Activated CD8-positive, alpha-beta memory T cell treated with anti-CD3 and anti-CD28 coated beads, Interleukin-2, amount 50 U/mL, for 24 hours (primary cell): ENCODE data around the gene HBS1L.
A peak's percentile ranks its signal among the peaks of the same experiment; 100 is the strongest.

ENCODE experiments used
- DNase-seq: peaks from one replicate; pipeline ENCODE4 v3.0.0-alpha.2; 2020; ENCODE audit errors: extremely low read depth

The HBS1L gene

GRCh38 chr6:134949927-134950326 lies 104.7 kb downstream of the HBS1L start, which contains the start of gene ALDH8A1:
Gene ALDH8A1, minus strand, starts transcription at chr6:134950101. Its CDS starts 48 bp downstream, at chr6:134950053.
- DNase-seq = no peak

DNA sequence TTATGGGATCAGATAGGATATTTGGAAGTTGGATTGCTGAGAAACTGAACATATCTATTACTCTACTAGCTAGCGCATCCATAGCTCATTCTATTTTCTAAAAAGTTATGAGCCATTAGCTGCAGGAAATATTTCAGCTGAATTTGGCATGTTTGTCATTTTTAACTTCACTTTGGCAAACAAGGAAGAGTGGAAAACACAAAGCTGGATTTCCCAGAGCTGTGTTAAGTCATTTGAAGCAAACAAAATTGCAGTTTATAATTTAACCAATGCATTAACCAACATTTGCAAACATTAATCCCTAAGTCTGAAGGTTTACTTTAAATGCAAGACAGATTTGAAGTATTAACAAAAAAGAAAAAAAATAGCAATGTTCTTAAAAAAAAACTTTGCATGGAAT lies 105.9 kb downstream of the HBS1L start:
- no peak for DNase-seq

DNA sequence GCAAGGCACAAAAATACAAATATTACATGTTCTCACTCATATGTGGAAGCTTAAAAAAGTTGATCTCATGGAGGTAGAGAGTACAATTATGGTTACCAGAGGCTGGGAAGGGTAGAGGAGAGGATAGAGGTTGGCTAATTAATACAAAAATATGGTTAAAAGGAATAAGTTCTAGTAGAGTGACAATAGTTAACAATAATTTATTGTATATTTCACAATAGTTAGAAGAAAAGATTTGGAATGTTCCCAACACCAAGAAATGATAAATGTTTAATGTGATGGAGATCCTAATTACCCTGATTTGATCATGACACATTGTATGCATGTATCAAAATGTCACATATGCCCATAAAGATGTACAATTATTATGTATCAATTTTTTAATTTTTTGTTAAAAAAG lies 106.5 kb downstream of the HBS1L start:
- DNase-seq = no peak

GRCh38 chr6:134945045-134945444 lies 109.6 kb downstream of the HBS1L start:
- no peak for DNase-seq

DNA sequence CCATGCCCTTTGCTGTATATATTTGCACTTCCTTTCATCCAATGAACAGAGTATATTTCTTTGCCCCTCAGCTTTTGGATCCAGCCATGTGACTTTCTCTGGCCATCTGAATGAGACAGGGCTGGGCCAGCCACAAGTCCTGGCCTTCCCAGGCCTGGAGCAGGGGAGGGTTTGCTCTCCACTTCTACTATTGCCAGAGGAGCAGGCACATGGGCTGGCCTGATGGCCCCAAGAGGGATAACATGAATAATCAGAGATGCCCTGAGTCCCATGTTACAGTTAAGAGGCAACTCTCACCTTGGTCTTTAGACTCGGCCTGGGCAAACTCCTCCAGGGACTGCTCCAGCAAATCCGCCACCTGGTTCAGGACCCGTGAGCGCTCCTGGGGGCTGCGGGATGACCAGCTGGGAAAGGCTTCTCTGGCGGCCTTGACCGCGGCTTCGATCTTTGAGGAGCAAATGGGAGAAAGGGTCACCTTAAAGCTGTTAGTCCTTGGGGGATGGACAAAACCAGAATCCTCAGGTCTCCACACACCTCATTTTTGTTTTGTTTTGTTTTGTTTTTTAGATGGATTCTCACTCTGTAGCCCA lies 111.0 kb downstream of the HBS1L start:
- DNase-seq = no peak

- DNase-seq = peak; percentile 45
Measured at GRCh38 chr6:134938896-134939295, 115.7 kb downstream of the HBS1L start.

DNA sequence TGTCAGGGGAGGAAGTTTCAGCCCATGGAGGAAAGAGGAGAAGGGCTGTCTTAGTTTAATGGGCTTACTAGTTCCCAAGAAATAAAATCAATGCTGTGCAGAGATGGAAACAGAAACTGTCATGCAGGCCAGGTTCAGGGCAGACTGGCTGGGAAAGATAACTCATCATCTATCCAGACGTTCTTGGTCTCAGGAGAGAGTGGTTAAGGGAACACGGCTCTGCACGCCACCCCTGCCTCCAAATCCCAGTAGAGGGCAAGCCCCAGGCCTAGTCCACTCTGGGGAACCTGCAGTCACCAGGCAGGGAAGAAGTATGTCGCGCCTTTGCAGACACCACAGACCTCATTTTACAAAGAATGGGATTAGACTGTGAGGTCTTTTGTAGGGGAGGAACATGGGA lies 117.2 kb downstream of the HBS1L start:
- DNase-seq = no peak

- DNase-seq = no peak
Measured at GRCh38 chr6:134936931-134937330, 117.7 kb downstream of the HBS1L start.

- DNase-seq = no peak
Measured at GRCh38 chr6:134936476-134936875, 118.1 kb downstream of the HBS1L start.

- no peak for DNase-seq
Measured at GRCh38 chr6:134934793-134935485, 119.7 kb downstream of the HBS1L start.

DNA sequence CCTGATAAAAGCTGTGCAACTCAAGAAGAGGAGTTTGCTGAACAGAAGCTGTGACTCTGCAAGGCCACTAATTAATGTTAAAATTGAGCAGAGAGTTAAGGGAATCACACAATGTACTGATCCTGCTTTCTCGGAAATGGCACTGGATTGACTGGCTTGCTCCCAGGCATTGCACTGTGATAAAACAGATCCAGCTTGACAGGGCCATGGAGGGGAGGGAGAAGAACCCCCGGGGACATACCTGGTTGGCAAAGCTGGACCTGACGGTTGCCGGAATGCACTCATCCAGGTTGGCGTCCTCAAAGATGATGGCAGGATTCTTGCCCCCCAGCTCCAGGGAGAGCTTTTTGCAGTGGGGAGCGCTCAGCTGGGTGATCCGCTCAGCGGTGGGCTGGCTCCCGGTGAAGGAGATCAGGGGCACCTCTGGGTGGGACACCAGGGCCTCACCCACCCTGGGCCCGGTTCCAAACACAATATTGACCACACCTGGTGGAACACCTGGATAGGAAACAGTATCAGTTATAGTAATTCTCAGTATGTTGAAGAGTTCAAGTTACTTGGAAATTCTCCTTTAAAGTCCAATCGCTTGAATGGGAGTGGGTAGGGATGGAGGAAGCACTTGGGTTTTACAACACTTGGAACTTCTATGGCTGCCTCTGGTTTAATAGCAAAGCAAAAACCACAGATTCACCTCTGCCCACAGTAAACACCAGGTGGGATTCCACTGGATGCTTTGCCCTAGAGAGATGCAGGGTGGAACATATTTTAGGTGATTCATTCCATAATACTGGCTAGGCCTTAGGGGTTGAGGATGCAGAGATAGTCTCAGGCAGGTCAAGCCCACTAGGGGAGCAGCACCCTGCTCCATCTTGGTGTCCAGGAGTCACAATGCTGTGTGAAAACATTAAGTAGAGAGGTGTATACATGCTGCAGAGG lies 121.8 kb downstream of the HBS1L start:
- DNase-seq = no peak

DNA sequence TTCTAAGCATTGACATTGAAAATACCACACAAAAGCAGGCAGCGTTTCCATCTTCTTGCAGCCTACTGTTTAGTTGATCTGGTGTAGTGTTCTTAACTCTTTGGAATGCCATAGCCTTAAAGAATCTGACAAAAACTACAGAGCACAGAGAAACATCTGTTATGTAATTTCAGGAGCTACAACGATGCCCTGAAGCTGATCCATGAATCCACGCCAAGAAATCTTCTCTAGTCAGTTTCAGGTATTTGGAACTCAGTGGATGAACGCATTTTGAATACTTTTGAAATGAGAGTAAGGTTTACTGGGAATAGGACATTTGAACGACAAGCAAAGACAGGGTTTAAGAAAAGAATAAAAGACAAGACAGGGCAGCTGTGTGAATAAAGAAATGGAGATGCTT lies 122.5 kb downstream of the HBS1L start:
- DNase-seq = no peak

GRCh38 chr6:134930463-134930862 lies 124.2 kb downstream of the HBS1L start:
- DNase-seq = no peak

- no peak for DNase-seq
Measured at GRCh38 chr6:134928151-134928900, 126.3 kb downstream of the HBS1L start.

DNA sequence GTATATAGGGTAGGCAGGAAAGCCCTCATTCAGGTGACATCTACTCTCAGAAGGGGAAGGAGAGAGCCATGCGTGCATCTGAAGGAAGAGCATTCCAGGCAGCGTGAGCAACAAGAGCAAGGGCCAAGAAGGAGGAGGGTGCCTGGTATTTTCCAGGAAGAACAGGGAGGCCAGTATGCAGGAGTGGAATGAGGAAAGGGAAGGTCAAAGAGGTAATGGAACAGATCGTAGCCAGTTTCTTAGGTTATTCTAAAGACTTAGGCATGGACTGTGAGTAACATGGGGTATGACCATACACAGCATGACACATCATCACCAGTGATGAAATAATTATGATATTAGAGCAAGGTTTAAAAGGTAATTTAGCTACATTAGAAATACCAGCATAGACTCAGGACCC lies 128.8 kb downstream of the HBS1L start:
- no peak for DNase-seq

- DNase-seq = no peak
Measured at GRCh38 chr6:134921721-134922261, 132.8 kb downstream of the HBS1L start.

DNA sequence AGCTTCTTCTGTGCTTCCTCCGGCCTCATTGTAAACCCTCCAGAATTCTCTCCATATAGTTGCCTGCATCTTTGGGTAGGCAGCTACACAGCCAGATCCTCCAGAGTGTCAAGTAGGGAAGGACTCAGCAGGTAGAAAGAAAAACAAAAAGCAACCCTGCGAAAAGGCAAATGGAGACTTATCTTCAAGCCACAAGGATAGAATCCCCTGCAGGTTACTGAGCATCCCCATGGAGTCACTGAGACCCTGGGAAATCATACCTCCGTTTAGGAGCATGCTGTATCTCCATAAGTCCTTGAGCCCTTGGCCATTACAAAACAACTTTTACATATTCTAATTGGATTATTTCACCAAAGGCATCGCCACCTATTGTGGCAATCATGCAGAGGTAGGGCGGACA lies 133.3 kb downstream of the HBS1L start:
- no peak for DNase-seq

DNA sequence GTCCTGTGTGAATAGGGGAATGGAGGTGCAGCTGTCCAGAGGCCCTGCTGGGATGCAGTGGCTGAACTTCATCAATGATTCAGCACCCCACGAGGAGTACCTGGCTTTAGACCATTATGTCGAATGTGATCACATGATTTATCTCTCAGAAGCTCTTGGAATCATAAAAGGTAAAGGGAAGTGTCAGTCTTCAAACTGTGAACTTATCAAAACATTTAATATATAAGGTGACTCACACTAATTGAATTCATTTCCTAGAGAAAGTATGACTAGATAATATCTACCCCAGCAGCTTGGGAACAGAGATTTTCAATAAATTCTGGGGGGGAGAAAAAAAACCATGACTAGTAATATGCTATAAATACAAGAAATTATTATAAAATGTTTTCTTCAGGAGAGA lies 134.2 kb downstream of the HBS1L start:
- DNase-seq = no peak

- DNase-seq = no peak
Measured at GRCh38 chr6:134918418-134918961, 136.1 kb downstream of the HBS1L start.

DNA sequence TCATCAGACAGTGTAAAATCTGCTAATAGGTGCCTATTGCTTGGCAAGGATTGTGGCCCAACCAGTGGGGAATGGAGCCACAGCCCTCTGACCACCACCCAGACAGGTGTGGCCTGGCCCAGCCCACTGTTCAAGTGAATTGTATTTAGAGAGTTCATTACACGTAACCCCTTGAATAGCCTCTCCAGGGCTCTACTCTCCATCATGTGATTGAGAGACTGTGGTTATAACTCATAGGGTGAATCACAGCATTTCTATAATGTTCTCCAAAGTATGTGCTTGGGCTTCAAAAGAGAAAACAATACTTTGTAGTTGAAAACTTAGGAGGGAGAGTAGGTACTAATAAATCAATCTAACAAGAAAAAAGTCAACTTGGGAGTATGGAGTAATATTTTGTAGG lies 143.1 kb downstream of the HBS1L start:
- DNase-seq = no peak

DNA sequence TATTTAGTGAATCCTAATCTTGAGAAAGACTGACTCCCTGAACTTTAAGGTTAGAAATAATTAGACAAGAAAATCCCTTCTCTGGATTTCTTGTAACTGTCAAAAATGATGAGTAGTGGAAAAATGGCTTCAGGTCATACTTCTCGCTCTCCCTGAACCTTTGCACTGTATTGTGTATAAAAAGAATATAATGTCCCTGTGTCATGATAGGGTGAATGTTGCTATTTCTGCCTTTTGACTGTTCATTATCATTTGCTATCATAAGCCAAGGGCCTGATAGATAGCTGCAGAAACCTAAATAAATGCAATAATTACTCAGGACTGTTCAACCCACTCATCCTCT lies 144.1 kb downstream of the HBS1L start:
- DNase-seq = no peak
